ENCODE results near the gene PAK6. TPM values are rescaled to one million over a fixed set of nuclear protein-coding genes. Genes with fewer than 3 reads are reported as not detected.

PAK6 gene
- total and polyA plus RNA-seq, 2 experiments from 2014 or later: 2.4 to 20.0 TPM

DNA sequence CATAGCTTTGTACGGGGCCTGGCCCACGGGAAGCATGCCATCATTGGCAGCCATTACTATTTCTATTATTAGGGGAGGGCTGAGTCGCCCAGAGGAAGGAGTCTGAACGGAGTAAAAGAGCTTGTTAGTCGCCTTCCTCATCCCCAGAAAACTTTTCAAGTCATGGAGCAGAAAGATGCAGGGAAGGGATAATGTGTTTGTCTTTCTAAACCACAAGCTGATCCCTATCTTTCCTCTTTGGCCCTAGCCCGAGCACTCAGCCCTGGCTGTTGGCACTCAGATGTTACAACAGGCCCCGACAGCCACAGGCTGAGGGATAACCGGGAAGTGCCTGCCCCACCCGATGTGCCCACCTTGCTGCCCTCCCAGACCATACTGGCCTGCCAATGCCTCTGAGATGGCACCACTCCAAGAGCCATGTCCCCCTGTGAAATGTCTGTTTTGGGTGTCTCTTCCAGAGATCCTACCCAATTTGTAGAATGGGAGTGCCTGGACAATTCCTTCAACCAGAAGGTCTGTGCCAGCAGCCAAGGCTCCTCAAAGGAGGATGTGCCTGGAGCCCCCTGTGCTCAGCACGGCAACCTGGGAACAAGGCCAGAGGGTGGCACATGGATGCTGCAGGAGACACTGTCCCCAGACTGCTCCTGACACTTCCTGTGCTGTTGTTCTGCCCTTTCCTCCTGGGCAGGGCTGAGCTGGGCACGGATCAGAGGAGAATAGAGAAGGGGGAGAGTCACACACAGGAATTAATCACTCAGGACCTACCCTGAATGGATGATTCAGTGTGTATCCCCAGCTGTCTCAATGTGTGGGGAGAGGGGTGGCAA is 10.8 kb downstream of the PAK6 start (continued):
- TF ChIP-seq, protein P1, sequence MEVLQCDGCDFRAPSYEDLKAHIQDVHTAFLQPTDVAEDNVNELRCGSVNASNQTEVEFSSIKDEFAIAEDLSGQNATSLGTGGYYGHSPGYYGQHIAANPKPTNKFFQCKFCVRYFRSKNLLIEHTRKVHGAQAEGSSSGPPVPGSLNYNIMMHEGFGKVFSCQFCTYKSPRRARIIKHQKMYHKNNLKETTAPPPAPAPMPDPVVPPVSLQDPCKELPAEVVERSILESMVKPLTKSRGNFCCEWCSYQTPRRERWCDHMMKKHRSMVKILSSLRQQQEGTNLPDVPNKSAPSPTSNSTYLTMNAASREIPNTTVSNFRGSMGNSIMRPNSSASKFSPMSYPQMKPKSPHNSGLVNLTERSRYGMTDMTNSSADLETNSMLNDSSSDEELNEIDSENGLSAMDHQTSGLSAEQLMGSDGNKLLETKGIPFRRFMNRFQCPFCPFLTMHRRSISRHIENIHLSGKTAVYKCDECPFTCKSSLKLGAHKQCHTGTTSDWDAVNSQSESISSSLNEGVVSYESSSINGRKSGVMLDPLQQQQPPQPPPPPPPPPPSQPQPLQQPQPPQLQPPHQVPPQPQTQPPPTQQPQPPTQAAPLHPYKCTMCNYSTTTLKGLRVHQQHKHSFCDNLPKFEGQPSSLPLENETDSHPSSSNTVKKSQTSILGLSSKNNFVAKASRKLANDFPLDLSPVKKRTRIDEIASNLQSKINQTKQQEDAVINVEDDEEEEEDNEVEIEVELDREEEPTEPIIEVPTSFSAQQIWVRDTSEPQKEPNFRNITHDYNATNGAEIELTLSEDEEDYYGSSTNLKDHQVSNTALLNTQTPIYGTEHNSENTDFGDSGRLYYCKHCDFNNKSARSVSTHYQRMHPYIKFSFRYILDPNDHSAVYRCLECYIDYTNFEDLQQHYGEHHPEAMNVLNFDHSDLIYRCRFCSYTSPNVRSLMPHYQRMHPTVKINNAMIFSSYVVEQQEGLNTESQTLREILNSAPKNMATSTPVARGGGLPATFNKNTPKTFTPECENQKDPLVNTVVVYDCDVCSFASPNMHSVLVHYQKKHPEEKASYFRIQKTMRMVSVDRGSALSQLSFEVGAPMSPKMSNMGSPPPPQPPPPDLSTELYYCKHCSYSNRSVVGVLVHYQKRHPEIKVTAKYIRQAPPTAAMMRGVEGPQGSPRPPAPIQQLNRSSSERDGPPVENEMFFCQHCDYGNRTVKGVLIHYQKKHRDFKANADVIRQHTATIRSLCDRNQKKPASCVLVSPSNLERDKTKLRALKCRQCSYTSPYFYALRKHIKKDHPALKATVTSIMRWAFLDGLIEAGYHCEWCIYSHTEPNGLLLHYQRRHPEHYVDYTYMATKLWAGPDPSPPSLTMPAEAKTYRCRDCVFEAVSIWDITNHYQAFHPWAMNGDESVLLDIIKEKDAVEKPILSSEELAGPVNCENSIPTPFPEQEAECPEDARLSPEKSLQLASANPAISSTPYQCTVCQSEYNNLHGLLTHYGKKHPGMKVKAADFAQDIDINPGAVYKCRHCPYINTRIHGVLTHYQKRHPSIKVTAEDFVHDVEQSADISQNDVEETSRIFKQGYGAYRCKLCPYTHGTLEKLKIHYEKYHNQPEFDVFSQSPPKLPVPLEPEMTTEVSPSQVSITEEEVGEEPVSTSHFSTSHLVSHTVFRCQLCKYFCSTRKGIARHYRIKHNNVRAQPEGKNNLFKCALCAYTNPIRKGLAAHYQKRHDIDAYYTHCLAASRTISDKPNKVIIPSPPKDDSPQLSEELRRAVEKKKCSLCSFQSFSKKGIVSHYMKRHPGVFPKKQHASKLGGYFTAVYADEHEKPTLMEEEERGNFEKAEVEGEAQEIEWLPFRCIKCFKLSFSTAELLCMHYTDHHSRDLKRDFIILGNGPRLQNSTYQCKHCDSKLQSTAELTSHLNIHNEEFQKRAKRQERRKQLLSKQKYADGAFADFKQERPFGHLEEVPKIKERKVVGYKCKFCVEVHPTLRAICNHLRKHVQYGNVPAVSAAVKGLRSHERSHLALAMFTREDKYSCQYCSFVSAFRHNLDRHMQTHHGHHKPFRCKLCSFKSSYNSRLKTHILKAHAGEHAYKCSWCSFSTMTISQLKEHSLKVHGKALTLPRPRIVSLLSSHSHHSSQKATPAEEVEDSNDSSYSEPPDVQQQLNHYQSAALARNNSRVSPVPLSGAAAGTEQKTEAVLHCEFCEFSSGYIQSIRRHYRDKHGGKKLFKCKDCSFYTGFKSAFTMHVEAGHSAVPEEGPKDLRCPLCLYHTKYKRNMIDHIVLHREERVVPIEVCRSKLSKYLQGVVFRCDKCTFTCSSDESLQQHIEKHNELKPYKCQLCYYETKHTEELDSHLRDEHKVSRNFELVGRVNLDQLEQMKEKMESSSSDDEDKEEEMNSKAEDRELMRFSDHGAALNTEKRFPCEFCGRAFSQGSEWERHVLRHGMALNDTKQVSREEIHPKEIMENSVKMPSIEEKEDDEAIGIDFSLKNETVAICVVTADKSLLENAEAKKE (CRISPR knock-in tag; IDR thresholded peaks at IDR 0.05): no peak

DNA sequence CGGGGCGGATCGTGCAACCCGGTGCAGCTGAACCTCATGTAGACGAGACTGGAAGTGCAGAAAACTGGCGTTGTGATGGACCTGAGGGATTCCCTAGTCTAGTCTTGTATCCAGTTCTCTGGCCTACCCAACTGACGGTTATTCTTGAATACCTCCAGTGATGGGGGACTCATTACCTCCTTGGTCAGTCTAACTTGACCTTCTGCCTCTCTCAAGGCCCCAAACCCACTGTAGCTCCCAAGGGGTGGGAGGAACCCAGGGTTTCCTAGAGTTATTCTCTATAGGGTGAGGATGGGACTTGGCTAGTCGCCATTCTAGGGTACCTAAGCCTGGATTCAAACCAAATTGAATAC is 11.4 kb downstream of the PAK6 start:
- peaks cover 42% of the 10 kb centered on the region for H3K27me3 Mint-ChIP-seq (ENCODE audit: insufficient read depth, low read depth, poor library complexity)
- no peak overlapping the region for H3K27ac Mint-ChIP-seq
- H4K20me1 ChIP-seq (replicated peaks; ENCODE audit: insufficient read depth): no peaks in the 10 kb centered on the region
- H3K36me3 Mint-ChIP-seq (ENCODE audit: low read depth): no peaks in the 10 kb centered on the region; the same call in 2 of the 3 replicates
- no peak overlapping the region for H3K4me3 ChIP-seq
- TF ChIP-seq EZH2phosphoT487 (IDR thresholded peaks at IDR 0.05; ENCODE audit: unreplicated experiment) (no peak), POLR2AphosphoS5 (IDR thresholded peaks at IDR 0.05; ENCODE audit: low read depth) (no peak), ZNF331 (CRISPR knock-in tag; IDR thresholded peaks at IDR 0.05; ENCODE audit: low read depth) (no peak), ZNF114 (CRISPR knock-in tag; IDR thresholded peaks at IDR 0.05) (no peak), JUNB (IDR thresholded peaks at IDR 0.05; ENCODE audit: unreplicated experiment) (no peak), CREB1 (CRISPR knock-in tag; IDR thresholded peaks at IDR 0.05; ENCODE audit: low read depth) (no peak), EZH2 (IDR thresholded peaks at IDR 0.05; ENCODE audit: low read depth, unreplicated experiment) (no peak)
- TF ChIP-seq, protein P2, sequence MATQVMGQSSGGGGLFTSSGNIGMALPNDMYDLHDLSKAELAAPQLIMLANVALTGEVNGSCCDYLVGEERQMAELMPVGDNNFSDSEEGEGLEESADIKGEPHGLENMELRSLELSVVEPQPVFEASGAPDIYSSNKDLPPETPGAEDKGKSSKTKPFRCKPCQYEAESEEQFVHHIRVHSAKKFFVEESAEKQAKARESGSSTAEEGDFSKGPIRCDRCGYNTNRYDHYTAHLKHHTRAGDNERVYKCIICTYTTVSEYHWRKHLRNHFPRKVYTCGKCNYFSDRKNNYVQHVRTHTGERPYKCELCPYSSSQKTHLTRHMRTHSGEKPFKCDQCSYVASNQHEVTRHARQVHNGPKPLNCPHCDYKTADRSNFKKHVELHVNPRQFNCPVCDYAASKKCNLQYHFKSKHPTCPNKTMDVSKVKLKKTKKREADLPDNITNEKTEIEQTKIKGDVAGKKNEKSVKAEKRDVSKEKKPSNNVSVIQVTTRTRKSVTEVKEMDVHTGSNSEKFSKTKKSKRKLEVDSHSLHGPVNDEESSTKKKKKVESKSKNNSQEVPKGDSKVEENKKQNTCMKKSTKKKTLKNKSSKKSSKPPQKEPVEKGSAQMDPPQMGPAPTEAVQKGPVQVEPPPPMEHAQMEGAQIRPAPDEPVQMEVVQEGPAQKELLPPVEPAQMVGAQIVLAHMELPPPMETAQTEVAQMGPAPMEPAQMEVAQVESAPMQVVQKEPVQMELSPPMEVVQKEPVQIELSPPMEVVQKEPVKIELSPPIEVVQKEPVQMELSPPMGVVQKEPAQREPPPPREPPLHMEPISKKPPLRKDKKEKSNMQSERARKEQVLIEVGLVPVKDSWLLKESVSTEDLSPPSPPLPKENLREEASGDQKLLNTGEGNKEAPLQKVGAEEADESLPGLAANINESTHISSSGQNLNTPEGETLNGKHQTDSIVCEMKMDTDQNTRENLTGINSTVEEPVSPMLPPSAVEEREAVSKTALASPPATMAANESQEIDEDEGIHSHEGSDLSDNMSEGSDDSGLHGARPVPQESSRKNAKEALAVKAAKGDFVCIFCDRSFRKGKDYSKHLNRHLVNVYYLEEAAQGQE (IDR thresholded peaks at IDR 0.05; ENCODE audit: unreplicated experiment): no peak
- TF ChIP-seq, protein P3, sequence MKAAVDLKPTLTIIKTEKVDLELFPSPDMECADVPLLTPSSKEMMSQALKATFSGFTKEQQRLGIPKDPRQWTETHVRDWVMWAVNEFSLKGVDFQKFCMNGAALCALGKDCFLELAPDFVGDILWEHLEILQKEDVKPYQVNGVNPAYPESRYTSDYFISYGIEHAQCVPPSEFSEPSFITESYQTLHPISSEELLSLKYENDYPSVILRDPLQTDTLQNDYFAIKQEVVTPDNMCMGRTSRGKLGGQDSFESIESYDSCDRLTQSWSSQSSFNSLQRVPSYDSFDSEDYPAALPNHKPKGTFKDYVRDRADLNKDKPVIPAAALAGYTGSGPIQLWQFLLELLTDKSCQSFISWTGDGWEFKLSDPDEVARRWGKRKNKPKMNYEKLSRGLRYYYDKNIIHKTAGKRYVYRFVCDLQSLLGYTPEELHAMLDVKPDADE (IDR thresholded peaks at IDR 0.05): no peak
- H3K36me3 ChIP-seq (ENCODE audit: insufficient read depth): no peaks in the 10 kb centered on the region
- H3K27me3 ChIP-seq (ENCODE audit: insufficient read depth): peaks cover 47% of the 10 kb centered on the region
- H3K4me3 Mint-ChIP-seq: no peak overlapping the region
- no peaks in the 10 kb centered on the region for H3K79me2 ChIP-seq (replicated peaks; ENCODE audit: insufficient read depth)
- no peak overlapping the region for H3K4me2 ChIP-seq
- peaks cover 2% of the 10 kb centered on the region; the same call in 1 of the 2 replicates for H3K4me1 ChIP-seq (ENCODE audit: insufficient read depth)
- H3K27ac ChIP-seq (ENCODE audit: low read depth): no peak overlapping the region
- H3K4me1 Mint-ChIP-seq: peaks cover 30% of the 10 kb centered on the region
- no peak for DNase-seq (ENCODE audit: low spot score)
- no peaks in the 10 kb centered on the region; the same call in 2 of the 3 replicates for H3K9me3 Mint-ChIP-seq
- H2AFZ ChIP-seq: no peak overlapping the region
- no peaks in the 10 kb centered on the region for H3K9me2 ChIP-seq (ENCODE audit: insufficient read depth)
- no peak for ATAC-seq
- H3F3A ChIP-seq (replicated peaks; ENCODE audit: low read depth): peaks cover 13% of the 10 kb centered on the region; the same call in 1 of the 2 replicates

All from GM23338 (cell line).